Activated effector memory CD4-positive, alpha-beta T cell treated with Interleukin-2 at 50 U/mL for 16 hours (primary cell): Measurements from ENCODE around the gene AKAP17A.

Experiments used
- DNase-seq: peaks from one replicate; pipeline ENCODE4 v3.0.0-alpha.2; 2020

AKAP17A gene

GRCh38 chrX:1584237-1585011 is 7.0 kb upstream of the AKAP17A start:
- DNase-seq: no peak

- no peak for DNase-seq
Measured at GRCh38 chrX:1587161-1587560, 4.2 kb upstream of the AKAP17A start.

- no peak for DNase-seq
Measured at GRCh38 chrX:1589356-1590130, 1.9 kb upstream of the AKAP17A start.

GRCh38 chrX:1591863-1592469 is 562 bp downstream of the AKAP17A start:
- DNase-seq: no peak

GRCh38 chrX:1592470-1593142 is 1.2 kb downstream of the AKAP17A start:
- no peak for DNase-seq

GRCh38 chrX:1593286-1594271 is 2.2 kb downstream of the AKAP17A start:
- no peak for DNase-seq

GRCh38 chrX:1595711-1596060 is 4.3 kb downstream of the AKAP17A start:
- DNase-seq: no peak

GRCh38 chrX:1596676-1597344 is 5.4 kb downstream of the AKAP17A start:
- no peak for DNase-seq

- no peak for DNase-seq
Measured at GRCh38 chrX:1597345-1598020, 6.1 kb downstream of the AKAP17A start.

- DNase-seq: no peak
Measured at GRCh38 chrX:1598021-1598875, 6.8 kb downstream of the AKAP17A start.

GRCh38 chrX:1598876-1599790 is 7.7 kb downstream of the AKAP17A start:
- no peak for DNase-seq

- DNase-seq: no peak
Measured at GRCh38 chrX:1599791-1600405, 8.5 kb downstream of the AKAP17A start.

GRCh38 chrX:1600406-1601050 is 9.1 kb downstream of the AKAP17A start:
- DNase-seq: no peak

GRCh38 chrX:1601051-1601767 is 9.8 kb downstream of the AKAP17A start:
- DNase-seq: no peak

GRCh38 chrX:1601768-1602085 is 10.3 kb downstream of the AKAP17A start:
- no peak for DNase-seq

GRCh38 chrX:1602299-1602698 is 10.9 kb downstream of the AKAP17A start:
- DNase-seq: no peak

GRCh38 chrX:1606496-1606895 is 15.1 kb downstream of the AKAP17A start:
- no peak for DNase-seq
